ENCODE results near the gene AUH.

DNA sequence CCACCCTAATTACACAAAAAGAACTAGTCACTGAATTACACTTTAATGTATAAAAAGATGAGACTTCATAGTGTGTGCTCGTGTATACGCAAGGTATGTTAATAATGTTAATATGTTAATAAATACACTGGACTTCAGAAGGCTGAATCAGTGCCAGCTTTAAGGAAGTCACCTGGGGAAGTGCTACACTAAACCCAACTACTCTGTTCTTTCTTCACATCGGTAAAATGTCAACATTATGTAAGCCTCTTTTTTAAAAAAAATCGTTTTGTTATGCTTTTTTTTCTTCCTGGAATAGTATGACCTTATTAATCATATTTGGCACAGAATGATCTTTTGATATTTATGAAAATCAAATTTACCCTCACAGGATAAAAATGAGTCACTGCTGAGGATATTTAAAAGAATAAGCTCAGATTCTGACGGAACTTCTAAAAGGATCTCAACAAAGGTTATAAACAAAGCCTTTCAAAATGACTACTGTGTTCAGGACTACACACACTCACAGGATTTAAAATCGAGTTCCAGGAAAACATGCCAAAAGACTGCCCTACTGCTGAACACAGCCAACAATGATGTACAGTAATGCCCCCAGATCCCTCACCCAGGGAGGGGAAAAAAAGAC is 75.9 kb downstream of the AUH start:
- TF ChIP-seq, protein P1, sequence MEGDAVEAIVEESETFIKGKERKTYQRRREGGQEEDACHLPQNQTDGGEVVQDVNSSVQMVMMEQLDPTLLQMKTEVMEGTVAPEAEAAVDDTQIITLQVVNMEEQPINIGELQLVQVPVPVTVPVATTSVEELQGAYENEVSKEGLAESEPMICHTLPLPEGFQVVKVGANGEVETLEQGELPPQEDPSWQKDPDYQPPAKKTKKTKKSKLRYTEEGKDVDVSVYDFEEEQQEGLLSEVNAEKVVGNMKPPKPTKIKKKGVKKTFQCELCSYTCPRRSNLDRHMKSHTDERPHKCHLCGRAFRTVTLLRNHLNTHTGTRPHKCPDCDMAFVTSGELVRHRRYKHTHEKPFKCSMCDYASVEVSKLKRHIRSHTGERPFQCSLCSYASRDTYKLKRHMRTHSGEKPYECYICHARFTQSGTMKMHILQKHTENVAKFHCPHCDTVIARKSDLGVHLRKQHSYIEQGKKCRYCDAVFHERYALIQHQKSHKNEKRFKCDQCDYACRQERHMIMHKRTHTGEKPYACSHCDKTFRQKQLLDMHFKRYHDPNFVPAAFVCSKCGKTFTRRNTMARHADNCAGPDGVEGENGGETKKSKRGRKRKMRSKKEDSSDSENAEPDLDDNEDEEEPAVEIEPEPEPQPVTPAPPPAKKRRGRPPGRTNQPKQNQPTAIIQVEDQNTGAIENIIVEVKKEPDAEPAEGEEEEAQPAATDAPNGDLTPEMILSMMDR (IDR thresholded peaks at IDR 0.05): no peak
- TF ChIP-seq ZFX (IDR thresholded peaks at IDR 0.05; ENCODE audit: borderline replicate concordance): no peak

Measured in 22Rv1 (cell line).